ENCODE results near the gene SRSF9.
"Not testable (repeated sequence)": the region's sequence is repeated elsewhere in the genome, so short reads cannot be mapped to it uniquely, and the experiment has no call there.

The SRSF9 gene, protein sequence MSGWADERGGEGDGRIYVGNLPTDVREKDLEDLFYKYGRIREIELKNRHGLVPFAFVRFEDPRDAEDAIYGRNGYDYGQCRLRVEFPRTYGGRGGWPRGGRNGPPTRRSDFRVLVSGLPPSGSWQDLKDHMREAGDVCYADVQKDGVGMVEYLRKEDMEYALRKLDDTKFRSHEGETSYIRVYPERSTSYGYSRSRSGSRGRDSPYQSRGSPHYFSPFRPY

DNA sequence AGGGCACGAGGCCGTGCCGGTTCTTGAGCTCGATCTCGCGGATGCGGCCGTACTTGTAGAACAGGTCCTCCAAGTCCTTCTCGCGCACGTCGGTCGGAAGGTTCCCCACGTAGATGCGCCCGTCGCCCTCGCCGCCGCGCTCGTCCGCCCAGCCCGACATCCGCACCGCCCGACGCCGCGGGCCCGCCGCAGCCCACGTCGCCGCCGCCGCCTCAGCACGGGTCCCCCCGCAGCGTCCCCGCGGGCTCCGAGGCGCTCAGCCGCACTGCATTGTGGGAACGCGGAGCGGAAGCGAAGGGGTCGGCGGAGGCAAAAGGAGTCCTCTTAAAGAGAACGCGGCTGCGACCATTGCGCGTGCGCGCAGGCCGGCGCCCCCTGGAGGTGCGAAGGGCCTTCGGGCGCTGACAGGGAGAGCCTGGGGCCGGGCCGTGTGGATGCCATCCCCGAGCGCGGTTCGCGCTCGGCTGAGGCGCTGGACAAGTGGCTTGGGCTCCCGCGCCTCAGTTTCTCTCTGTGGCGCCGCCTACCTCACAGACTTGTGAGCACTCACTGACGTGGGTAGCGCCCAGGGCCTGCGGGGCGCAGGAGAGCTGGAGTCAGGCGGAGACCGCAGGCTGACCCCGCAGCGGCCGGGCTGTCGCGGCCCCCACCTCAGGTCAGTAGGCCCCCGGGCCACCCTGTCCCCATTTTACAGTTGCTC, at the start of gene SRSF9:
TSS of gene SRSF9 (minus strand) at position 299 of the 700 bp plus-strand sequence. CDS start at position 160, 139 bp downstream.
- peak; percentile 97 for DNase-seq

DNA sequence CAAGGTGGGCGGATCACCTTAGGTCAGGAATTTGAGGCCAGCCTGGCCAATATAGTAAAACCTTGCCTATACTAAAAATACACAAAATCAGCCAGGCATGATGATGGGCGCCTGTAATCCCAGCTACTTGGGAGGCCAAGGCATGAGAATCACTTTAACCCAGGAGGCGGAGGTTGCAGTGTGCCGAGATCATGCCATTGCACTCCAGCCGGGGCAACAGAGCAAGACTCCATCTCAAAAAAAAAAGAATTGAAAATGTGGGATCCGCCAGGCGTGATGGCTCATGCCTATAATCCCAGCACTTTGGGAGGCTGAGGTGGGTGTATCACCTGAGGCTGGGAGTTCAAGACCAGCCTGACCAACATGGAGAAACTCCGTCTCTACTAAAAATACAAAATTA, 49.8 kb upstream of the SRSF9 start:
- not testable (repeated sequence) for DNase-seq

- no peak for DNase-seq
These were observed 45.9 kb upstream of the SRSF9 start for GRCh38 chr12:120515496-120515895.

DNA sequence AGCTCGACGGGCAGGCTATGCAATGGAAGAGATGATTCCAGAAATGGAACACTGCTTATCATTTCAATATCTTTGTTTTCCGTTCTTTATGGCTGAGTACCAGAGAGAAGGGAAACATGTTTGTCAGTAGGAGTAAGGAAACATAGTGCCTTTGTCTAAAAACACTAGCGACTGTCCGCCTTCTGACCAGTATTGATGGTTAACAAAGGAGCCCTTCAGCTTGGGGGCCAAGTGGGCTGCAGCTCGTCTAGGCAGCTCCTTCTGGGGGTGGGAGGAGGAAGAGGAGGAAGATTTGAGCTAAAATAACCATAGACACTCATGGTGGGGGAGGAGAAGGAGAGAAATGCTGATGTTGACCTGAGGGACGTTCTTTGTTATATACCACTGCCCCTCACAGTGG, 44.5 kb upstream of the SRSF9 start:
- no peak for DNase-seq

DNA sequence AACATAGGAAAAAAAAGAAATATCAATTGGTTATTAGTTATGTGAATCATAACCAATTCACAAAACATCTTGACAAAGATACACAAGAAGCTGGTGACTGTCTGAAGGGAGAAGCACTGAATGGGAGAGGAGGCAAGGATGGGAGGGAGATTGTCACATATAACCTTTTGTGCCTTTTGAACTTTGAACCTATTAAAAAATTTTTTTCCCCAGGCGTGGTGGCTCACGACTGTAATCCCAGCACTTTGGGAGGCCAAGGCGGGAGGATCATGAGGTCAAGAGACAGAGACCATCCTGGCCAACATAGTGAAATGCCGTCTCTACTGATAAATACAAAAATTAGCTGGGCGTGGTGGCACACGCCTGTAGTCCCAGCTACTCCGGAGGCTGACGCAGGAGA, 39.0 kb upstream of the SRSF9 start:
- DNase-seq, result no peak

DNA sequence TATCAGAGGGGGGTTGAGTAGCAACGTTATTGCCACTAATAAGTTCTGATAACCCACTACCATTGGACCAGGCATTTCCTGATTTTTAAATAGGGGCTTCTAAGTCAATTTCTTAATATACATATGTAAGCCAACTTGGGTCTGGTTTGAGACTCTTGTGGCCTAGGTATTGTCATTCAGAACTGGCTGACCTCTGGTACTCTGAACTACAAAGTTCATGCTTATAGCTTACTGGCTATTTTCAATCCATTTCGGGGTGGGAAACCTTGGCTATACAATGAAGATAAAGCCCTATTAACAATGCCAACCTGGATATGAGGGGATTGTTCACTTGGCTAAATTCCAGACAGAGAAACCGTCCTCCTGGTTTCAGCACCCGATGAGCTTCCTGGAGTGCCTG, 35.0 kb upstream of the SRSF9 start:
- no peak for DNase-seq

DNA sequence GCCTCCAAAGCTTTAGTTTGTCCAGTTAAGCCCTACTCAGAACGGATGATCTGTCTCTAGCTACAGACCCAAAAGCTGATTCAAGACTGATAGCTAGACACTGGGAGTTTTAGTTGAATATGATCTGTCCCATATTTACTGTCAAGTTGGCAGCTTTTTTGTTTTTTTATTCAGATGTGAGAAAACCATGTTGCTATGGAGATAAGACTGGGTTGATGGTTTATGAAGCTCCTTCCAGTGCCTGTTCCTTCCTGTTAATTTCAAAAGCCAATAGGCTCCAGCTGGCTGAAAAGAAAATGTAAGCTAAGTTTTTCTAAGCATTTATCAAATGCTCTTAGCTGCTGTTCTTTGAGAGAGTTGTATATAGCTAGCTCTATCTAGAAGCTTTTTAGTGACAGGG, 31.0 kb upstream of the SRSF9 start:
- no peak for DNase-seq

- no peak for DNase-seq
These were observed 29.4 kb upstream of the SRSF9 start for GRCh38 chr12:120498870-120499515.

DNA sequence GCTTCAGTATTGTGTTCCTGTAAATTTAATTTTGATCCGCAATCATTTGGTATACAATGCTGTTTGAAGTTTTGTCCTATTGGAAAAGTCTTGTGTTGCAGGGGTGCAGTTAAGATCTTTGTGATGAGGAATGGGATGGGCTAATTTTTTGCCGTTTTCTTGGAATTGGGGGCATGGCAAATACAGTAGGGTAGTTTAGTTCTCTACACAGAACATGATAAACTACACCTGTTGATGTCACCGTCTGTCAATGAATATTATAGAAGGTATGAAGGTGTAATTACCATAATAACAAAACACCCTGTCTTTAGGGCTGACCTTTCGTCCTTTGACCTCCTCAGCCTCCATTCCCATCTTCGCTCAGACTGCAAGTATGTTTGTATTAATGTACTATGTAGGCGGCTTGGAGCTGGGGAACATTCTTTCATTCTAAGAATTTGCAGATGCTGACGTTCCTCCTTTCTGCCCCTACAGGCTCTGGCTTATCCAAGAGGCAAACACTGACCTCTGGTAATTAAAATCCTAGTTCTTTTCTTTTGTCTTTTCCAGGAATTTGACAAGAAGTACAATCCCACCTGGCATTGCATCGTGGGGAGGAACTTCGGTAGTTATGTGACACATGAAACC, 28.1 kb upstream of the SRSF9 start:
- DNase-seq, result no peak

- DNase-seq, result peak; percentile 57
These were observed 27.1 kb upstream of the SRSF9 start for GRCh38 chr12:120496413-120497340.

DNA sequence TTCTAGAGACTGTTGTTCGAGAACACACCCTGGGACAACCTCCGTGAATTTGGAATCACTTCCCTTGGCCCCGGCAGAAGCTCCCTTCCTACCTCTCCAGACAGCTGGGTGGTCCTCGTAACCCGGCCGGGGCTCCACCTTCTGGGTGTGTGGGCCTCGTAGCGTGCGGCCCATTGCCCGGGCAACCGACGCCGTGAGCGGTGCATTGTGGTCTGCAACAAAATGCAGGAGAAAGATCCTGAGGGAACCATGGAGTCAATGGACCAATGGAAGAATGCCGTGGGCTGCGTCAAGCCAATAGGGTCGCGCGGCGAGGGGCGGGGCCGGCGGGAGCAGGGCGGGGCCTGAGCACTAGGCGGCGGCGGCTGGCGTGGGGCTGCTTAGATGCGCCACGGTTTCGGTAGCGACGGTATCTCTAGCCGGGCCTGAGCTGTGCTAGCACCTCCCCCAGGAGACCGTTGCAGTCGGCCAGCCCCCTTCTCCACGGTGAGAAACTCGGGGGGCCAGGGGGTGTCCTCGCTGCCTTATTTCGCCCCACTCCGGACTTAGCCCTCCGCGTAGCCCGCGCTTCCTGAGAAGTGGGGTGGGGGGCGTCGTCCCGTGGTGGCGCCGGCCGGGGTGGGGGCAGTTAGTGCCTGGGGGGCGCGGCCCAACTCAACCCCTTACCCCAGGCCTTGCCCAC, 26.3 kb upstream of the SRSF9 start, which contains the start of gene DYNLL1:
TSS of gene DYNLL1 (plus strand) at position 383 of the 682 bp plus-strand sequence. CDS start 309 bp downstream, outside the sequence.
- peak; percentile 98 for DNase-seq

GRCh38 chr12:120495186-120495730, 25.7 kb upstream of the SRSF9 start:
- DNase-seq, result peak; percentile 3

DNA sequence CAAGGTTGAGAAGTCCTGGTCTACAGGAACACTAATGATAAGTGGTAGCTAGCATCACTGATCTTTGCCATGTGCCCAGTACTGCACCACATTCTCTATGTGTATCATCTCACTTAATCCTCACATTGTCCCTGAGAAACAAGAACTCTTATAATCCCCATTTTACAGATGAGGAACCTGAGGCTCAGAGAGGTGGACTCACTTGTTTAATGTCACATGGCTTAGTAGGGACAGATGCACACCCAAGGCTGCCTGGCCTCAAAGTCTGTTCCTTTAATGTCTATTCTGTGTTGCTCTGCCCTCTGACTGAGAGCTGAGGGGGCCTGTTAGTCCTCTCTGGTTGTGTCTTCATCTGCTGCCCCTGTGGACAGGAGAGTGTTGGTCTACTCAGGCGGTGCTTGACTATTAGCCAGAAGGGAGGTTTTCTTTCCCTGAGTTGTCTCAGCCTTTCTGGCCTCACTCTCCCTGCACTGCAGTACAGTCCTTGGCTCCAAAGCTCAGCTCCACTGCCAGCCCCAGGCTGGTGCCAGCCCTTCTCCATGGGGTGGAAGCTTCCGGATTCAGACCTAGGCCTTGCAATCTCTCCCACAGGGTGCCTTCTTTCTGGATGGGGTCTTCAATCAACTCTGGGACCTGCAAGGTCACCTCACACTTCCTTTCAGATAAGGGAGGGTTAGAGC, 21.4 kb upstream of the SRSF9 start:
- DNase-seq, result no peak

- no peak for DNase-seq
These were observed 20.8 kb upstream of the SRSF9 start for GRCh38 chr12:120490325-120490724.

DNA sequence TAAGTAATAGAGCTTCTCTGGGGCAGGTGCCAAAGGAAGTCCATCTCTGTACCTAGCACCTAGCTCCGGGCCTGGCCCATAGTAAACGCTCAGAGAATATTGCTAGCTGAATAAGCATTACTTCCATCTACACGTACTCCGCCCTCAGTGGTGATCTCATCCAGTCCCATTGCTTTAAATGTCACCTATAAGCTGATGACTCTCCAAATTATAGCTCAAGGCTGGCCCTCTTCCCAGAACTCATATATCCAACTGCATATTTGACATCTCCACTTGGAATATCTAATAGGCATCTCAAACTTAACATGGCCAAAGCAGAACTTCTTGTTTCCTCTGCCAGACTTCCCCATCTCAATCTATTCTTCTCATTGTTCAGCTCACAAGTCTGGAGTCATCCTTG, 19.5 kb upstream of the SRSF9 start:
- DNase-seq, result no peak

DNA sequence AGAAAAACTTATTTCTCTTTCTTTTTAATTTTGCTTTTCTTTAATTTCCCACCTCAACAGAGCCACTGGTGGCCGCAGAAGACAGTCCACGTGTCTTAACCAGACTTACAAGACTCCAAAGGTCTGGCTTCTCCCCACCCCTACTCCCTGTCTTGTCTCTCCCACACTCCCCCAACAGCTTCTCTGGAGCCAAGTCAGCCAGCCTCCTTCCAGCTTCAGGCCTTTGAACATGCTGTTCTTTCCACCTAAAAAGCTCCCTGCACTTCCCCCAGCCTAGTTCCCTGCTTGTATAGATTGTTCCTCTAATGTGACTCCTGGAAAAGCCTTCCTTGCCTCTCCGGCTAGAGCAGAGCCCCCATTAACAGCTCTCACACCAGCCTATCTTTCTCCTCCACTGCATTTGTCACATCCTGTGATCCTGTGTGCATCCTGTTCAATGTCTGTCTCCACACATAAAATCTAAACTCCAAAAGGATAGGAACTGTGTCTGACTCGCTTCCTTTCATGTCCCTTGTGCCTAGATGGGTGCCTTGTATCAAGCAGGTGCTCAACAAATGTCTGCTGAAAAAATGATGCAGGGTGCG, 18.6 kb upstream of the SRSF9 start:
- DNase-seq, result no peak

DNA sequence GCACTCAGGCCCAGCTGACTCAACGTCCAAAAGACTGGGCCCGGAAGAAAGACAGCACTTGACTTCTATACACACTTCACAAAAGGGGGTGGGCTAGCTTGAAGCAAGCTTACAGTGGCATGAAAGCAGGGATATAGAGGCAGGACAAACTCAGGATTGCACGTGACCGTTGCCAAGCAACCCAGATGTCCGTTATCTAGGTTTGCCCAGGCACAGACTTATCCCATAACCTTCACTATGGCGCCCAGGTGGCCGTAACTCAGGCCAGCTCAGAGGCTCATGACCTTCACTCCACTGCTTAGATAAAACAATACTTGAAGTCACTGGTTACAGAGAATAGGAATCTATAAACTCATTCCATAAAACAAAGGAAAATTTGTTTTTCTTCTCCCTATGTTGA, 18.0 kb upstream of the SRSF9 start:
- not testable (repeated sequence) for DNase-seq

- DNase-seq, result no peak
These were observed 16.7 kb upstream of the SRSF9 start for GRCh38 chr12:120485961-120486881.

- DNase-seq, result no peak
These were observed 14.1 kb upstream of the SRSF9 start for GRCh38 chr12:120483621-120484020.

All from activated gamma-delta T cell treated with Interleukin-2 at 50 U/mL for 16 hours (primary cell).